ENCODE data around the gene COL21A1. TPM values are rescaled to one million over a fixed set of nuclear protein-coding genes. Genes with fewer than 3 reads are reported as not detected.

COL21A1 gene
- total RNA-seq, 2 donors from 2014 or later: 4.8 to 13.3 TPM

- 61% methylated on average over 5 of the region's 5 CpGs for WGBS
- H3K9me3 ChIP-seq: no peaks in the 10 kb centered on the region
- H3K4me1 ChIP-seq (replicated peaks): no peaks in the 10 kb centered on the region
- intact Hi-C loops (cut with DNase I): no loop called here
- no peak overlapping the region for H3K4me3 ChIP-seq
- no peaks in the 10 kb centered on the region for H3K36me3 ChIP-seq
- no peak for DNase-seq (ENCODE audit: low spot score)
- no peak for TF ChIP-seq CTCF (IDR thresholded peaks at IDR 0.05)
- TF ChIP-seq POLR2AphosphoS5 (IDR thresholded peaks at IDR 0.05): no peak
- no peak for TF ChIP-seq POLR2A (IDR thresholded peaks at IDR 0.05)
- H3K27me3 ChIP-seq (replicated peaks; ENCODE audit: insufficient read depth): no peaks in the 10 kb centered on the region
- peak overlapping the region in 1 of 2 donors; percentile 26 for H3K27ac ChIP-seq
Observed at GRCh38 chr6:56241124-56241802, 6.1 kb downstream of the COL21A1 start.

GRCh38 chr6:56238352-56238751 is 9.0 kb downstream of the COL21A1 start:
- no peak overlapping the region for H3K27ac ChIP-seq
- intact Hi-C loops (cut with DNase I): no loop called here
- DNase-seq (ENCODE audit: low spot score): no peak
- no peaks in the 10 kb centered on the region for H3K9me3 ChIP-seq
- no peaks in the 10 kb centered on the region for H3K27me3 ChIP-seq (replicated peaks; ENCODE audit: insufficient read depth)
- no peaks in the 10 kb centered on the region for H3K36me3 ChIP-seq
- H3K4me1 ChIP-seq (replicated peaks): no peaks in the 10 kb centered on the region
- 93% methylated on average over 2 of the region's 2 CpGs for WGBS
- no peak for TF ChIP-seq POLR2AphosphoS5 (IDR thresholded peaks at IDR 0.05)
- TF ChIP-seq CTCF (IDR thresholded peaks at IDR 0.05): no peak
- no peak for TF ChIP-seq POLR2A (IDR thresholded peaks at IDR 0.05)
- H3K4me3 ChIP-seq: no peak overlapping the region

DNA sequence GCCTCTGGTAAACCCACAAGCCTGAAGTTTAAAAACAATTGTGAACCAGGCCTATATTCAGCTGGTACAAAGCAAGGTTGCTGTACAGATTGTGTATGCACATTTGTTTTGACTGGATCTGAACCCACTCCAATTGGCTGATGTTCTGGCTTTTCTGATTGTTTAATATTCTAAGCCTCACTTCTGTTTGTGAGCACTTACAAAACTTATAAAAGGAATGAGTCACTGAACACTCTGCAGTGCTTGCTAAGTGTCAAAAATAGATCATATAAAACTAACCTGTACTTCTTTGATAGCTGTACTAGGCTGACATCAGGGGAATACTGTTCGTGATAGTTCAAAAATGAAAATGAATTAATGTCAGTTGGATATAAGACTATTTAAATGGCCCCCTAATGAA is 12.1 kb downstream of the COL21A1 start:
- DNase-seq (ENCODE audit: low spot score): no peak
- WGBS: 24% methylated on average over 1 of the region's 1 CpG
- H3K27ac ChIP-seq: no peak overlapping the region
- no peaks in the 10 kb centered on the region for H3K36me3 ChIP-seq
- H3K4me1 ChIP-seq (replicated peaks): no peaks in the 10 kb centered on the region
- no peak overlapping the region for H3K4me3 ChIP-seq
- no peaks in the 10 kb centered on the region for H3K27me3 ChIP-seq (replicated peaks; ENCODE audit: insufficient read depth)
- peak; percentile 33 for TF ChIP-seq POLR2AphosphoS5 (IDR thresholded peaks at IDR 0.05)
- TF ChIP-seq CTCF (IDR thresholded peaks at IDR 0.05): no peak
- intact Hi-C loops (cut with DNase I): no loop called here
- no peaks in the 10 kb centered on the region for H3K9me3 ChIP-seq

DNA sequence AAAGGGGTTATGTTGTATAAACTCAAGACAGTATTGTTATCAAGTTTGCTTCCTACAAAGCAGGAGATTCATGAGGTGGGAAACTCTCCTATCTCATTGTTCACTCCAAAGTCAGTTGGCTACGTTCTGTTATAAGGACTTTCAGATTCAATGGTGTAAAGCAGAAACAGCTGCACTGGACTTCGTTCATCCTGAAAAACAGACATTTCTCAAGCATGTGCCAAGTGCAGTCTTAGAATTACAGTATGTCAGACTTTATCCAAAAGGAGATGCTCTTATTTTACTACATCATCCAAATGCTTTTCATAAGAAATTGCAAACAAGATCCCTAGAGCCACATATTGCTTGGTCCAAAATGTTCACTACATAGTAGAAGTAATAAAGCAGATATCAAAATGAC is 14.9 kb downstream of the COL21A1 start:
- no peaks in the 10 kb centered on the region for H3K4me1 ChIP-seq (replicated peaks)
- H3K4me3 ChIP-seq: no peak overlapping the region
- H3K9me3 ChIP-seq: no peaks in the 10 kb centered on the region
- DNase-seq (ENCODE audit: low spot score): no peak
- no peak overlapping the region for H3K27ac ChIP-seq
- no peak for TF ChIP-seq POLR2AphosphoS5 (IDR thresholded peaks at IDR 0.05)
- TF ChIP-seq CTCF (IDR thresholded peaks at IDR 0.05): no peak
- TF ChIP-seq POLR2A (IDR thresholded peaks at IDR 0.05): no peak
- intact Hi-C loops (cut with DNase I): no loop called here
- H3K36me3 ChIP-seq: no peaks in the 10 kb centered on the region
- WGBS: 46% methylated on average over 2 of the region's 2 CpGs
- no peaks in the 10 kb centered on the region for H3K27me3 ChIP-seq (replicated peaks; ENCODE audit: insufficient read depth)

- no peaks in the 10 kb centered on the region for H3K9me3 ChIP-seq
- intact Hi-C loops (cut with DNase I): no loop called here
- H3K4me1 ChIP-seq (replicated peaks): no peaks in the 10 kb centered on the region
- H3K27me3 ChIP-seq (replicated peaks; ENCODE audit: insufficient read depth): no peaks in the 10 kb centered on the region
- H3K36me3 ChIP-seq: no peaks in the 10 kb centered on the region
- no peak for DNase-seq (ENCODE audit: low spot score)
- H3K27ac ChIP-seq: no peak overlapping the region
- no peak overlapping the region for H3K4me3 ChIP-seq
- no peak for TF ChIP-seq POLR2AphosphoS5 (IDR thresholded peaks at IDR 0.05)
- no peak for TF ChIP-seq POLR2A (IDR thresholded peaks at IDR 0.05)
- no peak for TF ChIP-seq CTCF (IDR thresholded peaks at IDR 0.05)
Observed at GRCh38 chr6:56231827-56232226, 15.6 kb downstream of the COL21A1 start.
